Cardiac fibroblast (primary cell): ENCODE measurements around the gene FAM107B.

Experiments
- DNase-seq, 2 donors: peaks; one replicate each; pipeline versions ENCODE4 v3.0.0 to v3.0.0-alpha.2; 2010; ENCODE audit warnings: low read depth in 2 of 2
- H3K4me3 ChIP-seq, 2 donors: replicated peaks in 1 of 2; 1 replicate in 1 of 2; 2 replicates in 1 of 2; pipeline ENCODE4 v1.5.1; 2011; ENCODE audit warnings: low read depth in 2 of 2, low read length in 2 of 2, mild to moderate bottlenecking in 2 of 2, moderate library complexity in 1 of 2
- TF ChIP-seq, protein P1 (sequence below): IDR thresholded peaks from one replicate; pipeline ENCODE4 v1.5.1; 2011; ENCODE audit warnings: low read depth, mild to moderate bottlenecking, low read length, inconsistent platforms

FAM107B gene

DNA sequence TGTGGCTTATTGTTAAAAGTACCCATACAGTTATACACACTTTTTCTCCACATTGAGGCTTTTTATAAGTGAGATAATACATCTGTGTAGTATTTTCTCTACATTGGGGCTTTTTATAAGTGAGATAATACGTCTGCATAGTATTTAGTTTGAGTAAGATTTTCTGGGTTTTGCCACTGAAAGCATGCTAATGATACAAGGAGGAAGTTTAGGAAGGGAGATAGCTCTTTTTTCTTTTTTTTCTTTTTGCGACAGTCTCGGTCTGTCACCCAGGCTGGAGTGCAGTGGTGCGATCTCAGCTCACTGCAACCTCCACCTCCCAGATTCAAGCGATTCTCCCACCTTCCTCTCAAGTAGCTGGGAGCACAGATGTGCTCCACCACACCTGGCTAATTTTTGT, 13.3 kb downstream of the FAM107B start:
- H3K4me3 ChIP-seq: no peak overlapping the region
- DNase-seq: no peak
- TF ChIP-seq, protein P1, sequence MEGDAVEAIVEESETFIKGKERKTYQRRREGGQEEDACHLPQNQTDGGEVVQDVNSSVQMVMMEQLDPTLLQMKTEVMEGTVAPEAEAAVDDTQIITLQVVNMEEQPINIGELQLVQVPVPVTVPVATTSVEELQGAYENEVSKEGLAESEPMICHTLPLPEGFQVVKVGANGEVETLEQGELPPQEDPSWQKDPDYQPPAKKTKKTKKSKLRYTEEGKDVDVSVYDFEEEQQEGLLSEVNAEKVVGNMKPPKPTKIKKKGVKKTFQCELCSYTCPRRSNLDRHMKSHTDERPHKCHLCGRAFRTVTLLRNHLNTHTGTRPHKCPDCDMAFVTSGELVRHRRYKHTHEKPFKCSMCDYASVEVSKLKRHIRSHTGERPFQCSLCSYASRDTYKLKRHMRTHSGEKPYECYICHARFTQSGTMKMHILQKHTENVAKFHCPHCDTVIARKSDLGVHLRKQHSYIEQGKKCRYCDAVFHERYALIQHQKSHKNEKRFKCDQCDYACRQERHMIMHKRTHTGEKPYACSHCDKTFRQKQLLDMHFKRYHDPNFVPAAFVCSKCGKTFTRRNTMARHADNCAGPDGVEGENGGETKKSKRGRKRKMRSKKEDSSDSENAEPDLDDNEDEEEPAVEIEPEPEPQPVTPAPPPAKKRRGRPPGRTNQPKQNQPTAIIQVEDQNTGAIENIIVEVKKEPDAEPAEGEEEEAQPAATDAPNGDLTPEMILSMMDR: no peak

DNA sequence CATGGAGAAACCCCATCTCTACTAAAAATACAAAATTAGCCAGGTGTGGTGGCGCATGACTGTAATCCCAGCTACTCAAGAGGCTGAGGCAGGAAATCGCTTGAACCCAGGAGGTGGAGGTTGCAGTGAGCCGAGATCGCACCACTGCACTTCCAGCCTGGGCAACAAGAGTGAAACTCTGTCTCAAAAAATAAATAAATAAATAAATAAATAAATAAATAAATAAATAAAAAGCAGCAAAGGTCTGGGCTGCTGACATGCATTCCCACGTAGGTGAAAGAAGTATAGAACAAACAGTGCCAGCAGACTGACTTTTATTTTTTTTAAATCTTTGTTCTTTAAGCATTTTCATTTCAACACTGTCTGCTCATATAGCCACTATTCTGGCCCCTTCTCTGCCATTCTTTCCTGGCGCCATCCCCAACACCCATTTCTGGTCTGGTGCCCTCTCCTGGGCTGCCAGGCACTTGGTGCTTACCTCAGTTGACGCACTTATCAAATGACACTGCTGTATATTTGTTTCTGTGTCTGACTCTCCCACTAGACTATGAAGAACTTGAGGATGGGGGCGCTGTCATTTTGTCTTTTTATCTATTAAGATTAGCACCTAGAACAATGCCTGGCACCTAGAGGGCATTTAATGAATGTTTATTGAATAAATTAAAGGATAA, 15.6 kb downstream of the FAM107B start:
- TF ChIP-seq, protein P1: no peak
- DNase-seq: no peak
- no peak overlapping the region for H3K4me3 ChIP-seq

DNA sequence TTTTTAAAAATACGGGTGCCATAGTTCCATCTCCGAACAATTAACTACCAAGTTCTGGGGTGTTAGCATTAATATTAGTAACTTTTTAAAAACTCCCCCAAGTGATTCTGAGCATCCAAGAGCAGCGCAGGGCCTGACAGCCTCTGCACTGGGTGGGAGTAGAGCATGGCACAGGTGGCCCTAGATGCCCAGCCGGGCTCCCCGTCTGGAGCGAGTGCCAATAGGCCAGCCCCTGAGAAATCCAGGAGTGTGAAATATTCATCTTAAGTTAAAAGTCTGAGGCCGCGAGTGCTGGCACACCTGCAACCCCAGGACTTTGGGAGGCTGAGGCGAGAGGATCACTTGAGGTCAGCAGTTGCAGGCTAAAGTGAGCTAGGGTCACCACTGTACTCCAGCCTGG, 16.2 kb downstream of the FAM107B start:
- H3K4me3 ChIP-seq: no peak overlapping the region
- DNase-seq: no peak
- TF ChIP-seq, protein P1: no peak

DNA sequence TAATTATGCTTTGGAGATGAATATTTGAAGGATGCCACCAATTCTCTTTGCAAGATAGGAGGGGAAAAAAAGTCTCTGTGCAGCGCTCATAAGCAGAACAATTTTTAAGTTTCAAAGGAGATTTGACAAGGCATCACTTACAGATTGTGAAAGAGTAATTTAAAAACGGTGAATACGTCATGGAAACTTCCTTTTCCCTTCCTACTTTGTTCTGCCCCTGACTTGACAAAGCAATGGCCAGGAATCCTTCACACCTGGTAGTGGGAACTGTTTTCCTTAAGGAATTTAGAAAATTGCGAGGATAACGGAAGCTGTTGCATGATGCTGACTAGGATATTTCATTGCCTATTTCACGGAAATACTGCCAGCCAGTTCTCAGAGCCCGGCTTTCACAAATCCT, 16.7 kb downstream of the FAM107B start:
- TF ChIP-seq, protein P1: no peak
- no peak for DNase-seq
- H3K4me3 ChIP-seq: no peak overlapping the region

DNA sequence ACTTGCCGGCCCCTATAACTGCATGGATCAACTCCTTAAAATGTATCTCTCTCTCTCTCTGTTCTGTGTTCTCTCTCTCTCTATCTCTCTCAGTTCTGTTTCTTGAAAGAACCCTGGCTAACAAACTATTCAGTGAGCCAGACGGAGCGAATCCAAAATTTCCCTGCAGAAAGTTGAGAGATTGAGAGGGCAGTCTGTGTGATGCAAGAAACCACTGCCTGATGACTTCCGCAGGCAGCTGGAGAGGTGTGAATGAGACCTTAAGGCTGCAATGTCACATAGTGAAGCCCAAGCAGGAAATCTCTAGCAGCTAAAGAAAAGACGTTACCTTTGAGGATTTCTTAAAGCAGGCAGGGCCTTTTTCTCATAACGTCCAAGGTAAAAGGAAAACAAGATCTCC, 17.3 kb downstream of the FAM107B start:
- TF ChIP-seq, protein P1: no peak
- H3K4me3 ChIP-seq: no peak overlapping the region
- no peak for DNase-seq

DNA sequence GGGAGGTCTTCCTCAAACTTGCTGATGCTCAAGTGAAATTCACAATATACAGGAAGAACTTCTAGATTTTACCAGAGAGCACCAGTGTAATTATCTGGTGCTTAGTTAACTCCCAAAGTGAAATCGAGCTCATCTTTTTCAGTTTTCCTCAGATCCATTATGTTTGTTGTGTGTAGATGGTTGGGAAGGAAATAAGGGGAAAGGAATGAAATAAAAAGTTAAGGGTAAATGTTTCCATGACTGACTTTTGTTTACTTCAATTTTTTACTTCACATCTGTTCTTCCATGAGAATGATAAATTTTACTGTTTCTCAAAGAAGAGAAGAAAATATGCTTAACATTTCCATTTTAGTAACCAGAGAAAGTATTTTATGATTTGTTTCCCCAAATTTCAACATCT, 21.3 kb downstream of the FAM107B start:
- TF ChIP-seq, protein P1: no peak
- no peak overlapping the region for H3K4me3 ChIP-seq
- no peak for DNase-seq

DNA sequence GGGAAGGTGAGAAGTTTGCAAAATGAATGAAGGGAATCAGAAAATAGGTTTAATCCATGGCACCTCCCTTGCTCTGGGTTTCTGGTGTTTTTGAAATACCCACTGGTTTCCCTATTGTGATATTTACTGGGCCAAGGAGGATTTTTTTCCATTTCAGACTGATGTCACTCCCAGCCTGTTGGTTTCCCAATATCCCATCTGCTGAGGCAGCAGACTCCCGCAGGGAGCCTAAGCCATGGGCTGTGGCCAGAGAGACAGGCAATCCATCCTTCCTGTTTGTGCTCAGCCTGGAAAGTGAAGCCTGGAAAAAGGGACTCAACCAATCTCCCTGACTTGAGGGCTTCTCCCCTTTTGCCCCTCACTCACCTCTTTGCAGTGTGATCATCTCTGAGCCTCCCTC, 22.8 kb downstream of the FAM107B start:
- DNase-seq: peak; percentile 28 to 57
- H3K4me3 ChIP-seq: no peak overlapping the region
- TF ChIP-seq, protein P1: no peak
